Suprapubic skin (tissue), 4 donors: Measurements from ENCODE around the gene WHAMM. TPM values are rescaled to one million over a fixed set of nuclear protein-coding genes. Genes with fewer than 3 reads are reported as not detected.

ENCODE experiments used
- DNase-seq, 2 donors: peaks; one replicate each; pipeline ENCODE4 v3.0.0-alpha.2; 2019; ENCODE audit warnings: low spot score in 2 of 2
- H3K27ac ChIP-seq: fragments of 200-600 bp; sonication (generic); one replicate; pipeline ENCODE4 v1.5.1; 2019
- H3K27me3 ChIP-seq: fragments of 200-600 bp; sonication (generic); one replicate; pipeline ENCODE4 v1.5.1; 2019
- H3K36me3 ChIP-seq: fragments of 200-600 bp; sonication (generic); one replicate; pipeline ENCODE4 v1.5.1; 2019
- H3K4me1 ChIP-seq: fragments of 200-600 bp; sonication (generic); one replicate; pipeline ENCODE4 v1.5.1; 2019
- H3K4me3 ChIP-seq: fragments of 200-600 bp; sonication (generic); one replicate; pipeline ENCODE4 v1.5.1; 2019; ENCODE audit warnings: mild to moderate bottlenecking
- H3K9me3 ChIP-seq: fragments of 200-600 bp; sonication (generic); one replicate; pipeline ENCODE4 v1.5.1; 2019
- EP300 ChIP-seq: sonication (generic); formaldehyde crosslinking; IDR thresholded peaks from one replicate; pipeline ENCODE4 v1.6.1; 2017; ENCODE audit warnings: antibody characterized with exemption
- POLR2A ChIP-seq, 2 donors: fragments of 450-650 bp; IDR thresholded peaks; one replicate each; pipeline ENCODE4 v1.6.1; 2017; ENCODE audit warnings: antibody characterized with exemption in 2 of 2, mild to moderate bottlenecking in 2 of 2, moderate library complexity in 2 of 2
- POLR2AphosphoS5 ChIP-seq, 3 donors: sonication (generic); formaldehyde crosslinking; IDR thresholded peaks; one replicate each; pipeline ENCODE4 v1.6.1; 2017; ENCODE audit warnings: antibody characterized with exemption in 3 of 3
- WGBS: methylation state at CpG from one replicate; pipeline ENCODE4 v1.1.5; 2018; 5-methylcytosine and 5-hydroxymethylcytosine counted together
- total RNA-seq, 4 donors: library from RNA; depleted of rRNA; stranded (reverse); fragments of >200 nt; gene quantifications; one replicate each; pipeline ENCODE4 v1.1.0, GENCODE V29; 2016
- TF ChIP-seq, protein P1 (sequence below), 2 donors: fragments of 200-600 bp in 1 of 2; fragments of 450-650 bp in 1 of 2; sonication (generic) in 1 of 2; IDR thresholded peaks; one replicate each; pipeline ENCODE4 v1.5.1; 2016 to 2019; ENCODE audit warnings: antibody characterized with exemption in 2 of 2, mild to moderate bottlenecking in 1 of 2, moderate library complexity in 1 of 2

The WHAMM gene
- total RNA-seq, 4 donors from 2014 or later = 8.1 to 15.9 (median 10.4) TPM

DNA sequence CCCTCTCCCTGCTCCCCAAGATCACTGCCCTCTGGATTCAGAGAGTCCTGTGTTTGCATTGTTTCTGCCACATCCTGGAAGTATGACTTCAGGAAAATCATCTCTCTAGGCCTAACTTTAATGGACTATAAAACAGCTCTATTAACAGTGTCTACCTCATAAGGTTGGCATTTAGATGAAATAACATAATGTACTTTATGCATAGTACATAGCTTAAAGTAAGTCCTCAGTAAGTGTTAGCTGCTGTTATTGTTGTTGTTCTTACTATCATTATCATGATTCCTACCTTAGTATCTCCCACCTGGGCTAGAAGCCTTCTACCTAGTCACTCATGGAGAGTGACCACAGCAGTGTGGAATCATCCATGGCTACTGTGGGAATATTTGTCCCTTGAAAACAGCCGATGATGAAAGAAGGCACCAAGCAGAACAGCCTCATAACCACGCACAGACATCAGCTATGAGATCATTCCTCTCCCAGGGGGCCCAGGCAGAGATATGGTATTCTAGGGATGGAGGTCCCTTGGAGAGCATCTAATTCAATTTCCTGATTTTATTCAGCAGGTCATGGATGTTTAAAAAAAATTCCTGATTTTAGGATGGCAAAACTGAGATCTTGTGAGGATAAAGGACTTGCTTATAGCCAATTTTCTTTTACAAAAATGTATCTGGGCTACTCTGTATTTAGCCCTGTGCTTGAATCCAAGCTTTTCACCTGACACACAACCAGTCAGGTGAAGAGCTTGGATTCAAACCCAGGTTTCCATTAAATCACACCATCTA lies 5.4 kb upstream of the WHAMM start:
- H3K36me3 ChIP-seq = no peaks in the 10 kb centered on the region
- H3K27ac ChIP-seq = no peak overlapping the region
- 79% methylated on average over 2 of the region's 2 CpGs for WGBS
- H3K4me3 ChIP-seq = no peak overlapping the region
- no peaks in the 10 kb centered on the region for H3K27me3 ChIP-seq
- no peaks in the 10 kb centered on the region for H3K9me3 ChIP-seq
- no peak for DNase-seq
- no peak for TF ChIP-seq POLR2A (IDR thresholded peaks at IDR 0.05)
- TF ChIP-seq, protein P1, sequence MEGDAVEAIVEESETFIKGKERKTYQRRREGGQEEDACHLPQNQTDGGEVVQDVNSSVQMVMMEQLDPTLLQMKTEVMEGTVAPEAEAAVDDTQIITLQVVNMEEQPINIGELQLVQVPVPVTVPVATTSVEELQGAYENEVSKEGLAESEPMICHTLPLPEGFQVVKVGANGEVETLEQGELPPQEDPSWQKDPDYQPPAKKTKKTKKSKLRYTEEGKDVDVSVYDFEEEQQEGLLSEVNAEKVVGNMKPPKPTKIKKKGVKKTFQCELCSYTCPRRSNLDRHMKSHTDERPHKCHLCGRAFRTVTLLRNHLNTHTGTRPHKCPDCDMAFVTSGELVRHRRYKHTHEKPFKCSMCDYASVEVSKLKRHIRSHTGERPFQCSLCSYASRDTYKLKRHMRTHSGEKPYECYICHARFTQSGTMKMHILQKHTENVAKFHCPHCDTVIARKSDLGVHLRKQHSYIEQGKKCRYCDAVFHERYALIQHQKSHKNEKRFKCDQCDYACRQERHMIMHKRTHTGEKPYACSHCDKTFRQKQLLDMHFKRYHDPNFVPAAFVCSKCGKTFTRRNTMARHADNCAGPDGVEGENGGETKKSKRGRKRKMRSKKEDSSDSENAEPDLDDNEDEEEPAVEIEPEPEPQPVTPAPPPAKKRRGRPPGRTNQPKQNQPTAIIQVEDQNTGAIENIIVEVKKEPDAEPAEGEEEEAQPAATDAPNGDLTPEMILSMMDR (IDR thresholded peaks at IDR 0.05) = no peak
- no peak for TF ChIP-seq POLR2AphosphoS5 (IDR thresholded peaks at IDR 0.05)
- no peak for TF ChIP-seq EP300
- peaks cover 3% of the 10 kb centered on the region for H3K4me1 ChIP-seq

DNA sequence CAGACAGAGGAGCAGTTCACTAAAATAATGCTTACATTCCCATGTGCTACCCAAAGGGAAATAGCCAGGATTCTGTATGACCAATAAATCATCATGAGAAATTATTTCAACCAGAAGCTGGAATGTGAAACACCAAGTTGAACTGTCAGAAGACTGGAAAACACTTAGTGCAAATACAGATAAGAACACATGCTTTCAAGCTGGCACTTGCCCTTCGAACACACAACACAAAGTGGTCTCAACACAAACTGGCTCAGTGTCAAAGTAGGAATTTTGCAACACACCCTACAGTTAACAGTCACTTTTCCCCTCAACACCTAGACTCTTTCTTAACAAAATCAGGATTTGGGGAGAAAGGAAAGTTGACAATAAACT lies 4.9 kb upstream of the WHAMM start:
- H3K27me3 ChIP-seq = no peaks in the 10 kb centered on the region
- no peak overlapping the region for H3K4me3 ChIP-seq
- H3K36me3 ChIP-seq = no peaks in the 10 kb centered on the region
- DNase-seq = no peak
- 25% methylated on average over 1 of the region's 1 CpG for WGBS
- peaks cover 5% of the 10 kb centered on the region for H3K4me1 ChIP-seq
- H3K27ac ChIP-seq = no peak overlapping the region
- H3K9me3 ChIP-seq = no peaks in the 10 kb centered on the region
- TF ChIP-seq EP300 (no peak), POLR2AphosphoS5 (IDR thresholded peaks at IDR 0.05) (no peak), POLR2A (IDR thresholded peaks at IDR 0.05) (no peak)
- TF ChIP-seq, protein P1 (IDR thresholded peaks at IDR 0.05) = no peak

DNA sequence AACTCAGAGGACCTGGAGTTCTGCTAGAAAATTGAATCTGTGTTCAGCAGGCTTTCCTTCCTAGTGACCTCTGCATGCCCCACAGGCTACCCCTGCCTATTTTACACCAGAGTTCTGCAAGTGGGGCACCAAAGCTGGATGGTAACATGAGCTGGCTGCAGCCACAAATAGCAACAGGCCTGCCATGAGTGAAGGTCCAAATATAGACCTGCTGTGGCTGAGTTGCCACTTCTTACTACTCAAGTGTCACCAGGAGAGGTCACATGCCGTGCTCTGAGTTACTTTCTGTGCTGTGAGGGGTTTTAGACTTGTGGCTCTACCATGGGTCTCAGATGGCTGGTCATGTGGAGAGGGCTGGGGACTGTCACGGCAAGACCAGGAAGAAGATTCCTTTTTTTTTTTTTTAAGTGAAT lies 3.4 kb upstream of the WHAMM start, which contains the start of gene FSD2:
Gene FSD2, minus strand, starts transcription at position 76 of the 413 bp plus-strand sequence. CDS start 18,679 bp downstream, outside the sequence.
- Histone ChIP-seq H3K4me3 (no peak within 1 kb of the TSS), H3K36me3 (no peaks in the 10 kb centered on the region), H3K4me1 (peaks cover 11% of the 10 kb centered on the region), H3K27me3 (no peaks in the 10 kb centered on the region), H3K9me3 (no peaks in the 10 kb centered on the region), H3K27ac (no peak within 1 kb of the TSS)
- DNase-seq = no peak
- WGBS = 74% methylated on average over 2 of the region's 2 CpGs
- TF ChIP-seq, protein P1 (IDR thresholded peaks at IDR 0.05) = no peak
- TF ChIP-seq POLR2A (IDR thresholded peaks at IDR 0.05) (no peak), EP300 (no peak), POLR2AphosphoS5 (IDR thresholded peaks at IDR 0.05) (no peak)

DNA sequence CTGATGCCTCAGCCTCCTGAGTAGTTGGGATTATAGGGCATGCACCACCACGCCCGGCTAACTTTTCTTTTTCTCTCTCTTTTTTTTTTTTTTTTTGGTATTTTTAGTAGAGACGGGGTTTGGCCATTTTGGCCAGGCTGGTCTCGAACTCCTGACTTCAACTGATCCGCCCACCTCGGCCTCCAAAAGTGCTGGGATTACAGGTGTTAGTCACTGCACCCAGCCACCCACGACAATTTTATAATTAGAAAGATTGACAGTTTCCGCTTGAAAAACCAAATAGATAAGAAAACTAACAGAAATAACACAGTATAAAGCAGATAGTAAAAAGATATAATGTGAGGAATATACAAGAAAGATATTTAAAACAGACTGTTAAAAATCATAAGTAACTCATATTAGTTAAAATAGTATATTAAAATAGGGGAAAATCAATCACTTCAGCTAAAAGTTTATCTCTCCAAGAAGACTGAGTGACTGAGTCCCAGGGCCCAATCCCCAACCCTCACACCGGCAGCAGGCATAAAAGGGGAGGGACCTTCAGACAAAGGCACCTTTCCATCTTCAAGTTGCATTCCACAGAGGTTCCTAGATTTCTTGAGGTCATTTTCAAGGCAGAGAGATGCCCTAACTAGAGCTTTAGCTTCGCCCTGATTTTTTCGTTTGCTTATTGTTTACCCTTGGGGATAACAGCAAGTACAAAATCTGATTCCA lies 1.4 kb upstream of the WHAMM start:
- Histone ChIP-seq H3K4me1 (peaks cover 25% of the 10 kb centered on the region), H3K4me3 (no peak overlapping the region)
- WGBS = 90% methylated on average over 11 of the region's 11 CpGs

More for the DNA sequence above, 1.4 kb upstream of the WHAMM start:
- no peak overlapping the region for H3K27ac ChIP-seq
- no peak for DNase-seq
- no peaks in the 10 kb centered on the region for H3K9me3 ChIP-seq
- no peaks in the 10 kb centered on the region for H3K27me3 ChIP-seq
- H3K36me3 ChIP-seq = no peaks in the 10 kb centered on the region
- TF ChIP-seq POLR2AphosphoS5 (IDR thresholded peaks at IDR 0.05) (no peak), POLR2A (IDR thresholded peaks at IDR 0.05) (no peak), EP300 (no peak)
- TF ChIP-seq, protein P1 (IDR thresholded peaks at IDR 0.05) = no peak
